H1 (cell line): ENCODE results near the gene RGL1. TPM values are rescaled to one million over a fixed set of nuclear protein-coding genes. Genes with fewer than 3 reads are reported as not detected.
A peak's percentile ranks its signal among the peaks of the same experiment; 100 is the strongest.

Experiments used
- CTCF ChIA-PET: fragments of 300-600 bp; sonication (Branson Sonifier 250); formaldehyde crosslinking; loops from one replicate; lab custom pipeline; 2021; ENCODE audit not compliant: partially characterized antibody; lab: Charles Lee
- POLR2A ChIA-PET: fragments of 300-600 bp; sonication (Branson Sonifier 250); formaldehyde crosslinking; loops from one replicate; lab custom pipeline; 2021; ENCODE audit warnings: inconsistent platforms; ENCODE audit not compliant: partially characterized antibody; lab: Charles Lee
- DNase-seq, 2 experiments: peaks; one replicate each; pipeline versions ENCODE4 v3.0.0 to v3.0.0-alpha.2; 2010 to 2022; ENCODE audit warnings: low spot score in 2 of 2, low read depth in 1 of 2, mixed read lengths in 1 of 2
- FAIRE-seq: peaks from 2 replicates; lab custom pipeline; 2011; peaks lifted over from hg19 to GRCh38; lab: Jason Lieb, UNC
- H2AFZ ChIP-seq: 2 replicates; pipeline ENCODE4 v1.8.1; 2012; ENCODE audit warnings: low read length, inconsistent platforms
- H2AK5ac ChIP-seq: 2 replicates; pipeline ENCODE4 v1.6.1; 2013; ENCODE audit warnings: low read depth, low read length
- H2BK120ac ChIP-seq: replicated peaks from 2 replicates; pipeline ENCODE3; 2013; ENCODE audit warnings: low read depth, low read length, inconsistent platforms
- H2BK12ac ChIP-seq: 2 replicates; pipeline ENCODE4 v1.6.1; 2013; ENCODE audit warnings: low read depth, low read length
- H2BK15ac ChIP-seq: 2 replicates; pipeline ENCODE4 v1.6.1; 2013; ENCODE audit warnings: low read length
- H2BK20ac ChIP-seq: 2 replicates; pipeline ENCODE4 v1.6.1; 2013; ENCODE audit warnings: low read length
- H2BK5ac ChIP-seq: 2 replicates; pipeline ENCODE4 v1.6.1; 2013; ENCODE audit warnings: low read depth, low read length
- H3K14ac ChIP-seq: 2 replicates; pipeline ENCODE4 v1.6.1; 2013; ENCODE audit warnings: inconsistent platforms; ENCODE audit not compliant: insufficient read length
- H3K18ac ChIP-seq: 2 replicates; pipeline ENCODE4 v1.6.1; 2013; ENCODE audit warnings: low read length; ENCODE audit errors: extremely low read depth
- H3K23ac ChIP-seq: 2 replicates; pipeline ENCODE4 v1.6.1; 2013; ENCODE audit warnings: inconsistent platforms; ENCODE audit not compliant: insufficient read length
- H3K23me2 ChIP-seq: 2 replicates; pipeline ENCODE4 v1.6.1; 2013; ENCODE audit warnings: low read depth, low read length
- H3K27ac ChIP-seq: 2 replicates; pipeline ENCODE4 v1.6.1; 2011; ENCODE audit warnings: low read depth, low read length, inconsistent platforms
- H3K27me3 ChIP-seq, 4 experiments: replicated peaks in 1 of 4; 1 replicate in 1 of 4; 2 replicates in 3 of 4; pipeline versions ENCODE4 v1.6.1 to v1.8.1; 2011 to 2013; ENCODE audit warnings: low read length in 3 of 4, mild to moderate bottlenecking in 3 of 4, inconsistent platforms in 2 of 4, mixed read lengths in 2 of 4, moderate library complexity in 1 of 4; ENCODE audit not compliant: control insufficient read depth in 3 of 4, insufficient read depth in 3 of 4; ENCODE audit errors: extremely low read depth in 1 of 4
- H3K36me3 ChIP-seq, 4 experiments: 2 replicates each; pipeline versions ENCODE4 v1.6.1 to v1.8.1; 2011 to 2013; ENCODE audit warnings: mild to moderate bottlenecking in 4 of 4, low read length in 3 of 4, moderate library complexity in 2 of 4, control low read depth in 1 of 4, inconsistent platforms in 1 of 4; ENCODE audit not compliant: insufficient read depth in 4 of 4, control insufficient read depth in 2 of 4
- H3K4ac ChIP-seq: replicated peaks from 2 replicates; pipeline ENCODE3; 2013; ENCODE audit warnings: low read length, low read depth, mixed read lengths, inconsistent platforms; ENCODE audit not compliant: insufficient read length
- H3K4me1 ChIP-seq, 4 experiments: replicated peaks in 1 of 4; 1 replicate in 1 of 4; 2 replicates in 3 of 4; pipeline versions ENCODE4 v1.6.1 to v1.8.1; 2011 to 2013; ENCODE audit warnings: low read length in 3 of 4, inconsistent platforms in 2 of 4, mixed read lengths in 1 of 4; ENCODE audit not compliant: insufficient read depth in 4 of 4, control insufficient read depth in 3 of 4
- H3K4me2 ChIP-seq, 2 experiments: 2 replicates each; pipeline versions ENCODE4 v1.6.1 to v1.8.1; 2011 to 2013; ENCODE audit warnings: low read depth in 2 of 2, low read length in 2 of 2, control low read depth in 1 of 2, inconsistent platforms in 1 of 2, mild to moderate bottlenecking in 1 of 2; ENCODE audit not compliant: insufficient read depth in 1 of 2
- H3K4me3 ChIP-seq, 4 experiments: fragments of 200-600, 300-600 bp in 1 of 4; sonication (generic), shearing (Covaris generic), sonication (Bioruptor Twin) in 1 of 4; 2 replicates each; pipeline versions ENCODE4 v1.5.1 to v1.8.1; 2011 to 2016; ENCODE audit warnings: low read length in 4 of 4, low read depth in 3 of 4, control low read depth in 2 of 4, inconsistent platforms in 2 of 4, mild to moderate bottlenecking in 2 of 4, mixed read lengths in 1 of 4, moderate library complexity in 1 of 4; ENCODE audit not compliant: insufficient read depth in 2 of 4; ENCODE audit errors: extremely low read depth in 1 of 4
- H3K56ac ChIP-seq: replicated peaks from 2 replicates; pipeline ENCODE3; 2013; ENCODE audit warnings: low read depth, mild to moderate bottlenecking, mixed read lengths, low read length, inconsistent platforms; ENCODE audit not compliant: insufficient read length
- H3K79me1 ChIP-seq: 2 replicates; pipeline ENCODE4 v1.6.1; 2013; ENCODE audit warnings: low read depth, low read length, control low read depth
- H3K79me2 ChIP-seq, 2 experiments: 2 replicates each; pipeline versions ENCODE4 v1.6.1 to v1.8.1; 2012 to 2013; ENCODE audit warnings: low read length in 2 of 2, mild to moderate bottlenecking in 2 of 2, inconsistent platforms in 1 of 2; ENCODE audit not compliant: insufficient read depth in 2 of 2, control insufficient read depth in 1 of 2
- H3K9ac ChIP-seq, 4 experiments: replicated peaks in 1 of 4; 1 replicate in 1 of 4; 2 replicates in 3 of 4; pipeline versions ENCODE4 v1.6.1 to v1.8.1; 2011 to 2013; ENCODE audit warnings: low read depth in 3 of 4, low read length in 3 of 4, control low read depth in 2 of 4, mild to moderate bottlenecking in 2 of 4, moderate library complexity in 2 of 4, inconsistent platforms in 1 of 4; ENCODE audit errors: extremely low read depth in 1 of 4
- H3K9me3 ChIP-seq, 2 experiments: 2 replicates each; pipeline versions ENCODE4 v1.6.1 to v1.8.1; 2012 to 2013; ENCODE audit warnings: mild to moderate bottlenecking in 2 of 2, moderate library complexity in 2 of 2, control low read depth in 1 of 2, inconsistent platforms in 1 of 2, low read depth in 1 of 2, low read length in 1 of 2, mixed read lengths in 1 of 2; ENCODE audit not compliant: insufficient read depth in 2 of 2
- H4K20me1 ChIP-seq, 2 experiments: replicated peaks in 1 of 2; 2 replicates each; pipeline versions ENCODE3 to v1.8.1; 2011 to 2013; ENCODE audit warnings: inconsistent platforms in 2 of 2, low read length in 2 of 2, mild to moderate bottlenecking in 1 of 2; ENCODE audit not compliant: insufficient read depth in 2 of 2, control insufficient read depth in 1 of 2
- H4K5ac ChIP-seq: 2 replicates; pipeline ENCODE4 v1.6.1; 2013; ENCODE audit warnings: low read length, low read depth, mixed read lengths, inconsistent platforms; ENCODE audit not compliant: insufficient read length
- H4K8ac ChIP-seq: 2 replicates; pipeline ENCODE4 v1.8.0; 2013; ENCODE audit warnings: mild to moderate bottlenecking, moderate library complexity, low read length, inconsistent platforms; ENCODE audit not compliant: insufficient read depth; ENCODE audit errors: extremely low read depth
- H4K91ac ChIP-seq: replicated peaks from 2 replicates; pipeline ENCODE3; 2013; ENCODE audit warnings: low read length, mixed read lengths, inconsistent platforms; ENCODE audit not compliant: insufficient read length
- CTCF ChIP-seq, 3 experiments: IDR thresholded peaks; 1 replicate in 2 of 3; 2 replicates in 1 of 3; pipeline versions ENCODE4 v1.5.1 to v1.6.1; 2011; ENCODE audit warnings: low read length in 3 of 3, mild to moderate bottlenecking in 3 of 3, inconsistent platforms in 2 of 3, low read depth in 1 of 3, moderate library complexity in 1 of 3; ENCODE audit not compliant: insufficient read depth in 1 of 3; ENCODE audit errors: control extremely low read depth in 1 of 3
- PHF8 ChIP-seq: fragments of 200-600 bp; sonication (generic); conservative IDR thresholded peaks from 2 replicates; pipeline ENCODE4 v1.7.1; 2012; ENCODE audit warnings: low read depth, mild to moderate bottlenecking, inconsistent platforms, low read length, moderate library complexity
- WGBS, 2 experiments: shearing (Covaris generic) in 1 of 2; methylation state at CpG; one replicate each; pipeline versions ENCODE4 v1.1.6 to v1.1.7; 2013 to 2015; ENCODE audit warnings: low lambda C conversion rate in 2 of 2, mixed read lengths in 2 of 2, inconsistent platforms in 1 of 2, low coverage in 1 of 2, missing lambda C conversion rate in 1 of 2; ENCODE audit not compliant: insufficient replicate concordance in 2 of 2, insufficient coverage in 1 of 2, insufficient read length in 1 of 2; ENCODE audit errors: extremely low coverage in 1 of 2, missing lambda C conversion rate in 1 of 2; 5-methylcytosine and 5-hydroxymethylcytosine counted together
- polyA plus RNA-seq, 7 experiments: library from polyadenylated mRNA; depleted of rRNA in 3 of 7; stranded (reverse) in 5 of 7; unstranded in 2 of 7; fragments of >200 nt in 5 of 7; fragments of 200-250 nt in 2 of 7; gene quantifications; 1 replicate in 5 of 7; 2 replicates in 1 of 7; 4 replicates in 1 of 7; pipeline versions ENCODE4 v1.2.1 to v1.2.3, GENCODE V29; 2011 to 2013; ENCODE audit warnings: missing spikeins in 2 of 7, mixed read lengths in 2 of 7
- total RNA-seq: library from RNA; stranded (reverse); fragmentation: NEBNext Ultra II Directional; extraction: Animal tissue kit (Norgen Biotek cat#: 25700); gene quantifications from 2 replicates; pipeline ENCODE4 v1.2.1, GENCODE V29; 2021

RGL1 gene
- total and polyA plus RNA-seq, 2 of the 8 experiments (the other 6 are each of a cell fraction or from before 2014, with no cell fraction given) = 0.98 to 2.4 TPM

- H4K5ac ChIP-seq = no peak overlapping the region
- no peak overlapping the region for H2AK5ac ChIP-seq
- no peak overlapping the region for H3K23ac ChIP-seq
- H3K23me2 ChIP-seq = no peaks in the 10 kb centered on the region
- ChIA-PET POLR2A (no interaction called here), CTCF (interaction anchor here (0.9 to 3.4 kb wide), 6 partner anchors 10 to 237 kb away, joined by 3 to 17 read pairs (median 4); no protein-coding TSS in a partner anchor)
- H3K27me3 ChIP-seq = no peaks in the 10 kb centered on the region
- H3K27ac ChIP-seq = no peak overlapping the region
- no peak overlapping the region for H3K9ac ChIP-seq
- no peaks in the 10 kb centered on the region for H3K79me1 ChIP-seq
- no peak overlapping the region for H2AFZ ChIP-seq
- no peak overlapping the region for H2BK20ac ChIP-seq
- H3K18ac ChIP-seq = no peak overlapping the region
- no peak overlapping the region for H4K8ac ChIP-seq
- no peaks in the 10 kb centered on the region for H3K9me3 ChIP-seq
- no peaks in the 10 kb centered on the region; a peak in 1 of 7 replicates for H3K4me1 ChIP-seq
- no peak overlapping the region for H2BK120ac ChIP-seq
- H4K20me1 ChIP-seq = no peaks in the 10 kb centered on the region
- H3K4ac ChIP-seq = no peak overlapping the region
- H3K56ac ChIP-seq = no peak overlapping the region
- H3K4me3 ChIP-seq = no peak overlapping the region
- no peak overlapping the region for H2BK15ac ChIP-seq
- H3K14ac ChIP-seq = no peak overlapping the region
- no peak overlapping the region for H3K4me2 ChIP-seq
- no peak overlapping the region for H2BK5ac ChIP-seq
- no peak for TF ChIP-seq PHF8
- peak in 2 of 3 experiments; percentile 7 to 40; a peak in 1 of 4 replicates for TF ChIP-seq CTCF (IDR thresholded peaks at IDR 0.05; ENCODE audit: control extremely low read depth in 1 of 3, insufficient read depth in 1 of 3, low read depth in 1 of 3, low read length in 3 of 3)
- no peak overlapping the region for H4K91ac ChIP-seq
- WGBS, 2 experiments = 95% methylated on average over 15 of the region's 15 CpGs; no CpG with 5 or more reads in 1 of the 2 experiments
- no peak overlapping the region for H2BK12ac ChIP-seq
- DNase-seq (no peak), FAIRE-seq (no peak)
- H3K36me3 ChIP-seq = no peaks in the 10 kb centered on the region; a peak in 1 of 8 replicates
- no peaks in the 10 kb centered on the region for H3K79me2 ChIP-seq
These were observed 117.3 kb downstream of the RGL1 start for GRCh38 chr1:183922197-183922596.
